OCI-LY3 (cell line): ENCODE results near the gene PLCE1.

Experiments
- CTCF ChIP-seq: fragments of 200-600, 300-600 bp; sonication (generic); IDR thresholded peaks from 2 replicates; pipeline ENCODE4 v1.5.1; 2014; ENCODE audit warnings: antibody characterized with exemption, low read length, low read depth
- EZH2phosphoT487 ChIP-seq: fragments of 200-600 bp; shearing (Covaris generic); IDR thresholded peaks from 2 replicates; pipeline ENCODE4 v1.6.1; 2018; ENCODE audit warnings: antibody characterized with exemption, mixed run types, low read depth

- TF ChIP-seq CTCF (no peak), EZH2phosphoT487 (no peak)
Observed at GRCh38 chr10:94038024-94038423, 44.3 kb downstream of the PLCE1 start.
